Activated CD8-positive, alpha-beta memory T cell treated with anti-CD3 and anti-CD28 coated beads, Interleukin-2, amount 10 ng/mL, durations not matched to agents 7 days and 5 days (primary cell): Measurements from ENCODE around the gene IKZF5. TPM values are rescaled to one million over a fixed set of nuclear protein-coding genes. Genes with fewer than 3 reads are reported as not detected.

Experiments used
- ATAC-seq: fragments of 150-1000 bp; cut with Tn5 transposase; one replicate; pipeline ENCODE4 v1.10.0; 2021; ENCODE audit warnings: moderate library complexity
- CTCF ChIA-PET: fragments of 350-600 bp; sonication (Branson Sonifier 250); formaldehyde crosslinking; loops from one replicate; lab custom pipeline; 2021; ENCODE audit warnings: antibody characterized with exemption; lab: Charles Lee
- DNase-seq: peaks from one replicate; pipeline ENCODE4 v3.0.0-alpha.2; 2020
- H3K27ac Mint-ChIP-seq: one replicate; pipeline ENCODE4 v1.8.0; 2021; ENCODE audit warnings: mild to moderate bottlenecking, mixed read lengths
- H3K27me3 Mint-ChIP-seq: one replicate; pipeline ENCODE4 v1.8.0; 2021; ENCODE audit warnings: mixed read lengths
- H3K36me3 Mint-ChIP-seq: one replicate; pipeline ENCODE4 v1.8.0; 2021; ENCODE audit warnings: mild to moderate bottlenecking, mixed read lengths
- H3K4me1 Mint-ChIP-seq: one replicate; pipeline ENCODE4 v1.8.0; 2021; ENCODE audit warnings: mixed read lengths
- H3K4me3 Mint-ChIP-seq: one replicate; pipeline ENCODE4 v1.8.0; 2021; ENCODE audit warnings: mild to moderate bottlenecking, moderate library complexity, mixed read lengths
- H3K9me3 Mint-ChIP-seq: one replicate; pipeline ENCODE4 v1.8.0; 2022; ENCODE audit warnings: low read depth, mixed read lengths
- total RNA-seq, 2 experiments: library from RNA; stranded (reverse); gene quantifications; one replicate each; pipeline ENCODE4 v1.2.3, GENCODE V29; 2021

Gene IKZF5
- 10 to 100 TPM; 12.0 to 18.0 TPM for total RNA-seq

- CTCF ChIA-PET: interaction anchor here (1.0 to 4.9 kb wide), 8 partner anchors 9 to 145 kb away, joined by 3 to 43 read pairs (median 4); partner anchors contain the start of genes BUB3, C10orf88 and PSTK
- ATAC-seq: peak; percentile 91
- peak; percentile 98 for DNase-seq
- peak within 1 kb of the TSS; percentile 99 for H3K27ac Mint-ChIP-seq
- peaks cover 2% of the 10 kb centered on the region for H3K9me3 Mint-ChIP-seq
- H3K4me1 Mint-ChIP-seq: peaks cover 30% of the 10 kb centered on the region
- H3K36me3 Mint-ChIP-seq: peaks cover 15% of the 10 kb centered on the region
- H3K4me3 Mint-ChIP-seq: peak within 1 kb of the TSS; percentile 99
- no peaks in the 10 kb centered on the region for H3K27me3 Mint-ChIP-seq
Measured at GRCh38 chr10:123008355-123009104, at the start of gene IKZF5, which contains the start of gene ACADSB. Gene IKZF5 (minus strand): TSS chr10:123008795. CDS start chr10:122998625, 10,170 bp downstream. Gene ACADSB (plus strand): TSS chr10:123009006. CDS start chr10:123009030, 24 bp downstream.

DNA sequence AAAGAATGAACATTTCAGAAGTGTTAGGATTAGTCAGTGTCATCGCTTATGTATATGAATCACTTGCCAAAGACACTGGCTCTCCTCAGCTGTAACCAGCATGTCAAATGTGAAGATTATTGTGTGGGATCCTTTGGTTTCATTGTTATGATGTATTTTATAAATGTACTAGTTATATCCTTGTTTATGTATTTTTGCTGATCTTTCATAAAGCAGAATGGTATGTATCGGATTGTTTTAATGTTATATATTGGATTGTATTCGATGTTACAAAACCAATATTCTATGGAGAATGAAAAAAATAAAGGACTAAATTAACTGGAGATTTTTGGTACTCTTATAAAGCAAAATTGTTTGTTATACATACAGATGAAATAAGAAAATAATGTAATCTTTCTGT, 49.4 kb upstream of the IKZF5 start:
- CTCF ChIA-PET: no interaction called here
- ATAC-seq: no peak
- Mint-ChIP-seq H3K27me3 (peaks cover 6% of the 10 kb centered on the region), H3K9me3 (no peaks in the 10 kb centered on the region), H3K4me1 (no peaks in the 10 kb centered on the region), H3K36me3 (peaks cover 4% of the 10 kb centered on the region), H3K4me3 (no peak overlapping the region), H3K27ac (no peak overlapping the region)
- no peak for DNase-seq

DNA sequence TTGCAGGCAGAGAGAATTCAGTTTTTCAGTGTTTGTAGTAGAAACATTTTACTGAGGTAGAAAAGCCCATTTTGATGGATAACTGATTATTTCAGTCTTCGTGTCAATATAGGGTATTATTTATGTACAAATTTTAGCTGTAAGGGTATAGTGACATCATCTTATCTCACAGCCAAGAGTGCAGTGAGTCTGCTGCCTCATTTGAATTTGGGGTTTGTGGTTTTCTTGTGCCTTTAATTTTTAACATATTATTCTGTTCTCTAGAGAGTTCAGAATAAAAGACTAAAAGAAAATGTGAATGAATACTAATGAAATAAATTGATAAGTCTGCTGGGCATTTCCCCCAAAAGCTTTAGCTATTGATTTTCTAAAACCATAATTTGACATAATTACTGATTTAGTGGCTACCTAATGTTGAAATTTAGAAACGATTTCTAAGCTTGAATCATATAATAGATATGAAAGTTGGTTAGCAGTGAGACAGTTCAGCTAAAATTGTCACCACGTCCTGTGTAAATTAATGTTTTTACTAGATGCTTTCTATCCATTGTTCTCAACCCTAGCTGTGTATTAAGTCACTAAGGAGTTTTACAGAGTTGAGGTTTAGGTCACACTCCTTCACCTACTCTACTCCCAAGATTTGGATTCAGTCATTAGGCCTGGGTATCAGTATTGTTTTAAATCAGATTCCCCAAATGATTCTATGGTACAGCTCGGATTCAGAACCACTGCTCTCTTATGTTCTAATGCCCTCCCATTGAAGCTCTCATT, 37.6 kb upstream of the IKZF5 start:
- CTCF ChIA-PET: interaction anchor here (1.4 to 1.5 kb wide), 3 partner anchors 14 to 37 kb away, joined by 3 to 5 read pairs (median 3); partner anchors contain the start of genes ACADSB and IKZF5
- H3K27ac Mint-ChIP-seq: no peak overlapping the region
- no peaks in the 10 kb centered on the region for H3K9me3 Mint-ChIP-seq
- no peak for ATAC-seq
- no peaks in the 10 kb centered on the region for H3K27me3 Mint-ChIP-seq
- DNase-seq: no peak
- peaks cover 3% of the 10 kb centered on the region for H3K4me1 Mint-ChIP-seq
- no peak overlapping the region for H3K4me3 Mint-ChIP-seq
- H3K36me3 Mint-ChIP-seq: peaks cover 2% of the 10 kb centered on the region

- ATAC-seq (no peak), DNase-seq (no peak)
- CTCF ChIA-PET: interaction anchor here (0.7 to 2.6 kb wide), 6 partner anchors 11 to 512 kb away, joined by 3 to 8 read pairs (median 3); no protein-coding TSS in a partner anchor
- H3K36me3 Mint-ChIP-seq: no peaks in the 10 kb centered on the region
- no peaks in the 10 kb centered on the region for H3K9me3 Mint-ChIP-seq
- H3K4me1 Mint-ChIP-seq: peaks cover 3% of the 10 kb centered on the region
- no peak overlapping the region for H3K27ac Mint-ChIP-seq
- H3K4me3 Mint-ChIP-seq: no peak overlapping the region
- no peaks in the 10 kb centered on the region for H3K27me3 Mint-ChIP-seq
Measured at GRCh38 chr10:123044391-123044790, 35.8 kb upstream of the IKZF5 start.

DNA sequence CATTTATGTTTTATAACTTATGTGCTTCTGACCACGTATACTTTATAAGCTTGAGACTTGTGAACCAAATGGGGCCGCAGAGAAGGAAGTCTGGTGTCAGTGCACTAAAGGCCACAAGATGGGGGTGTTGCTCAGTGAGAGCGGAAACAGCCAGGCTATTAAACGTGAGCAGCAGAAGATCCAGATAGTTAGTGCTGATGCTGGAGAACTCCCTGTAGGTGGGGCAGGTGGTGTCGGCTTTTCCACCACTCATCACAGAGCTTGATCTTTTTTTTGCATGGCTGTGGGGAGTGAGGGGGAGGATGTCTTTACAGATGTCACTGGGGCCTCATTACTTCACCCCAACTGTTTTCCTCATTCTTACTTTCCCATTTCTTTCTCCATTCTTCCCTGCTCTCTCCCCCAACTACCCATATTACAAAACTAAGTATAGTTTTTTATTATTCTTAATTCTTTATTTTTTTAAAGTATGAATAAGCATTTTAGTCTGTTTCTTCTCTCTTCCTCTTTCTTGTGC, 34.9 kb upstream of the IKZF5 start:
- DNase-seq: peak; percentile 63
- Mint-ChIP-seq H3K27me3 (no peaks in the 10 kb centered on the region), H3K4me1 (peaks cover 11% of the 10 kb centered on the region), H3K9me3 (no peaks in the 10 kb centered on the region), H3K36me3 (no peaks in the 10 kb centered on the region), H3K4me3 (no peak overlapping the region), H3K27ac (no peak overlapping the region)
- ATAC-seq: peak; percentile 83
- CTCF ChIA-PET: interaction anchor here (0.6 to 2.6 kb wide), 14 partner anchors 10 to 517 kb away, joined by 3 to 8 read pairs (median 4); no protein-coding TSS in a partner anchor

- peak; percentile 33 for ATAC-seq
- Mint-ChIP-seq H3K27ac (no peak overlapping the region), H3K36me3 (no peaks in the 10 kb centered on the region), H3K4me1 (peaks cover 11% of the 10 kb centered on the region), H3K9me3 (no peaks in the 10 kb centered on the region), H3K4me3 (no peak overlapping the region), H3K27me3 (no peaks in the 10 kb centered on the region)
- CTCF ChIA-PET: interaction anchor here (0.5 to 2.6 kb wide), 15 partner anchors 8 to 517 kb away, joined by 3 to 8 read pairs (median 3); no protein-coding TSS in a partner anchor
- no peak for DNase-seq
Measured at GRCh38 chr10:123042708-123043408, 34.3 kb upstream of the IKZF5 start.

DNA sequence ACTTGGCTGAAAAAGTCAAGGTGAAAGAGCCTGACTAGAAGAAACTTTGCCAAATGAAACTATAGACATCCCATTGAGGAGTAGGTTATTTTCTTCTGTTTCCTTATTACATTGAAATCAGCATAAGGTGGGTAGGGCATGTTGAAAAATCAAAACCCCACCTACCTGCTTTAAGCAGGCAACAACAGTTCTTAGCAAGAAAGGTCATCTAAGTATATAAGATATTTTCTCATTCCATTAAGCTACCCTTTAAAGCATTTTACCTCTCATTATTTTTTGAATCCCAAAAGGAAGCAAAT, 31.0 kb upstream of the IKZF5 start:
- no peaks in the 10 kb centered on the region for H3K9me3 Mint-ChIP-seq
- H3K4me1 Mint-ChIP-seq: peaks cover 8% of the 10 kb centered on the region
- no peaks in the 10 kb centered on the region for H3K27me3 Mint-ChIP-seq
- H3K4me3 Mint-ChIP-seq: no peak overlapping the region
- H3K27ac Mint-ChIP-seq: no peak overlapping the region
- peaks cover 6% of the 10 kb centered on the region for H3K36me3 Mint-ChIP-seq
- no peak for ATAC-seq
- no peak for DNase-seq
- CTCF ChIA-PET: no interaction called here

DNA sequence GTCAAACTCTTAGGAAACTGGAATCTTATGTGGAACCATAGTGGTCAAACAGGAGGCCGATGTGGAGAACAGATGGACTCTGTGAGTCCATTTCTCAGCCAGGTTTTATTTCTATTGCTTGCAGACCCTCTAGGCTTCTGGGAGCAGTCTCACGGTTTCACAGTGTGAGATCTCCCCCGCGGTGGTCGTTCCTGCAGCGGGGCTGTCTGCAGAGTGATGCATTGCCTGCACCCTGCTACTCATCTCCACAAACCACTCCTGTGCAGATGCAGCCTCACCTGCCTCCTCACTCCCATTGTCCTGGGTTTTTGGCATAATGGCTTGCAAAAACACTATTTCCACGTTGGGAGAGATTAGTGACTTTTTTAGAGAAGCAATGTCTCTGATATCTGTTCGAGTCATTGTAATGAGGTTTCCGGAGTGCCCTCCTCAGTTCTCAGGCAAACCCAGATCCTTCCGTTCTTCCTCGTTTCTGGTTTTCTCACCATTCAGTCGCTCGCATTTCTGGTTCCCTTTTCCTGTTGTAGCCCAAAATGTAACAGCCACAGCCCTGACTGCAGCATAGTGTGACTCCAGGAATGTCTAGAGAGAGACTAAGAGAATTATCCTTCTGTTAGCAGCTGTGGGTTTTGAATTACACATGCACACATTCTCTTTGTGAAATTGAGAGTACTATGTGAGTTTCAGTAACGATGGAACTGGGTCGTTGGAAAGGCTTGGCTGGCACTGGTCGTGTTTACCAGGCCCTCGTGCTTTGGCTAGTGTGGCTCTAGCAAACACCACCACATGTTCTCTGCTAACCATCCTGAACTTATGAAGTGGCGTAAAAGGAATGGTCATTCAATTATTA, 30.4 kb upstream of the IKZF5 start:
- no peak overlapping the region for H3K27ac Mint-ChIP-seq
- no peaks in the 10 kb centered on the region for H3K27me3 Mint-ChIP-seq
- DNase-seq (no peak), ATAC-seq (no peak)
- no peak overlapping the region for H3K4me3 Mint-ChIP-seq
- CTCF ChIA-PET: no interaction called here
- H3K36me3 Mint-ChIP-seq: peaks cover 6% of the 10 kb centered on the region
- H3K9me3 Mint-ChIP-seq: no peaks in the 10 kb centered on the region
- peaks cover 8% of the 10 kb centered on the region for H3K4me1 Mint-ChIP-seq

- CTCF ChIA-PET: interaction anchor here (1.2 kb wide), 1 partner anchor 14 kb away, joined by 3 read pairs; no protein-coding TSS in a partner anchor
- Mint-ChIP-seq H3K9me3 (no peaks in the 10 kb centered on the region), H3K27ac (no peak overlapping the region), H3K36me3 (peaks cover 6% of the 10 kb centered on the region), H3K4me3 (no peak overlapping the region), H3K4me1 (peaks cover 8% of the 10 kb centered on the region), H3K27me3 (no peaks in the 10 kb centered on the region)
- DNase-seq (no peak), ATAC-seq (no peak)
Measured at GRCh38 chr10:123035467-123036086, 27.0 kb upstream of the IKZF5 start.

DNA sequence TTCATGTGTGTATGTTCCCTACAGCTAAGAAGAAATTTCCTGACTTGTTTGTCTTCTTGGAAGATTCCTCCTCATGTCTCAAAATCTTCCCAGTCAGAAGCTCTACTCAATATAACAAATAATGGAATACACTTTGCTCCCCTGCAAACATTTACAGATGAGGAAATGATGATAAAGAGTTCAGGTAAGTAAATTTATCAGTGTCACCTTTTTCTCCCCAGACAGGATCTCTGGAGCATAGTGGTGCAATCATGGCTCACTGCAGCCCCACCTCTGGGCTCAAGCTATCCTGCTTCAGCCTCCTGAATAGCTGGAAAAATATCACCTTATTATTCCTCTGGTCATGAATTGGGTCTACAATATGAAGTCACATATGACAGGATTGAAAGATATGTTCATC, 25.7 kb upstream of the IKZF5 start:
- no peak overlapping the region for H3K4me3 Mint-ChIP-seq
- H3K27ac Mint-ChIP-seq: no peak overlapping the region
- ATAC-seq: no peak
- DNase-seq: no peak
- CTCF ChIA-PET: interaction anchor here (1.7 kb wide), 1 partner anchor 9 kb away, joined by 5 read pairs; no protein-coding TSS in a partner anchor
- H3K36me3 Mint-ChIP-seq: peaks cover 6% of the 10 kb centered on the region
- no peaks in the 10 kb centered on the region for H3K27me3 Mint-ChIP-seq
- H3K9me3 Mint-ChIP-seq: no peaks in the 10 kb centered on the region
- H3K4me1 Mint-ChIP-seq: peaks cover 7% of the 10 kb centered on the region

- Mint-ChIP-seq H3K27me3 (no peaks in the 10 kb centered on the region), H3K9me3 (no peaks in the 10 kb centered on the region), H3K4me1 (no peaks in the 10 kb centered on the region), H3K4me3 (no peak overlapping the region), H3K27ac (no peak overlapping the region), H3K36me3 (peaks cover 5% of the 10 kb centered on the region)
- CTCF ChIA-PET: interaction anchor here (2.0 kb wide), 1 partner anchor 9 kb away, joined by 5 read pairs; no protein-coding TSS in a partner anchor
- DNase-seq: no peak
- no peak for ATAC-seq
Measured at GRCh38 chr10:123031124-123031523, 22.5 kb upstream of the IKZF5 start.

DNA sequence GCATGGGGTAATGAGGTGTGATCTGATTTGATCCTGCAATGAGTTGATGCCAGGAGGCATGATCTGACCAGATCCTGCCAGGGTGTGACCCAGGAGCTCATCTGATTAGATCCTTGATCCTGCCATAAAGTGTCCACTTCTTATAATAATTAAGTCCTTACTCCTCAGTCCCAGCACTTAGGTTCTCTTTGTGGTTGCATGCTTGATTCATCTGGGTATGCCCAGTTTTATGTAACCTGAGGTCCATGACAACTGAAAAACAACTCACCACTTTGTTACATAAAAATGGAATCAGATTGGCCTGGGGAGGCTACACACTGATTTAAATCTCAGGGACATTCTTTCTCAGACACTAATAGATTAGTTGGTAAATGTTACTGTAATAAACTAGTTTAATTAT, 19.3 kb upstream of the IKZF5 start:
- Mint-ChIP-seq H3K27ac (no peak overlapping the region), H3K4me1 (peaks cover 8% of the 10 kb centered on the region), H3K27me3 (no peaks in the 10 kb centered on the region), H3K4me3 (no peak overlapping the region), H3K36me3 (no peaks in the 10 kb centered on the region), H3K9me3 (no peaks in the 10 kb centered on the region)
- DNase-seq (no peak), ATAC-seq (no peak)
- CTCF ChIA-PET: interaction anchor here (1.0 to 1.1 kb wide), 2 partner anchors 12 to 16 kb away, joined by 3 to 4 read pairs; no protein-coding TSS in a partner anchor
